Pons (tissue), 1 donor: Measurements from ENCODE around the gene CFAP92.

Experiments used
- DNase-seq: peaks from one replicate; pipeline ENCODE4 v3.0.0-alpha.2; 2016; ENCODE audit warnings: low spot score

CFAP92 gene

GRCh38 chr3:128993461-128994172 is at the start of gene CFAP92:
Gene CFAP92, minus strand, starts transcription at chr3:128994076. Its CDS starts 772 bp downstream, at chr3:128993304.
- peak; percentile 42 for DNase-seq

- DNase-seq: no peak
These were observed 46.9 kb upstream of the CFAP92 start for GRCh38 chr3:129040579-129041300.

GRCh38 chr3:129040039-129040336 is 46.1 kb upstream of the CFAP92 start:
- DNase-seq: no peak

- DNase-seq: no peak
These were observed 45.6 kb upstream of the CFAP92 start for GRCh38 chr3:129039271-129040038.

- no peak for DNase-seq
These were observed 44.4 kb upstream of the CFAP92 start for GRCh38 chr3:129038121-129038855.

- no peak for DNase-seq
These were observed 43.2 kb upstream of the CFAP92 start for GRCh38 chr3:129037093-129037419.

GRCh38 chr3:129036222-129037092 is 42.6 kb upstream of the CFAP92 start:
- no peak for DNase-seq

GRCh38 chr3:129035360-129036221 is 41.7 kb upstream of the CFAP92 start:
- no peak for DNase-seq

GRCh38 chr3:129034642-129035041 is 40.8 kb upstream of the CFAP92 start:
- DNase-seq: no peak

GRCh38 chr3:129033633-129034321 is 39.9 kb upstream of the CFAP92 start:
- DNase-seq: no peak

GRCh38 chr3:129033151-129033550 is 39.3 kb upstream of the CFAP92 start:
- DNase-seq: no peak

- no peak for DNase-seq
These were observed 38.8 kb upstream of the CFAP92 start for GRCh38 chr3:129032716-129033115.

GRCh38 chr3:129031476-129032215 is 37.8 kb upstream of the CFAP92 start:
- DNase-seq: no peak

- DNase-seq: no peak
These were observed 36.7 kb upstream of the CFAP92 start for GRCh38 chr3:129030611-129031010.

- no peak for DNase-seq
These were observed 35.0 kb upstream of the CFAP92 start for GRCh38 chr3:129028866-129029265.

- no peak for DNase-seq
These were observed 33.6 kb upstream of the CFAP92 start for GRCh38 chr3:129027544-129027880.

- DNase-seq: peak; percentile 79
These were observed 33.1 kb upstream of the CFAP92 start for GRCh38 chr3:129026728-129027543.

- peak; percentile 37 for DNase-seq
These were observed 32.0 kb upstream of the CFAP92 start for GRCh38 chr3:129025691-129026435.
